Liver (tissue), 9 donors: ENCODE data around the gene ARHGEF16. TPM values are rescaled to one million over a fixed set of nuclear protein-coding genes. Genes with fewer than 3 reads are reported as not detected.

Source experiments
- DNase-seq: peaks from one replicate; pipeline ENCODE4 v3.0.0-alpha.2; 2017; ENCODE audit warnings: low spot score
- H3K27ac ChIP-seq, 2 donors: one replicate each; pipeline ENCODE4 v1.7.0; 2013; ENCODE audit warnings: inconsistent platforms in 2 of 2, low read length in 2 of 2, control low read depth in 1 of 2, low read depth in 1 of 2, mild to moderate bottlenecking in 1 of 2
- H3K27me3 ChIP-seq, 4 donors: one replicate each; pipeline versions ENCODE4 v1.6.1 to v1.7.0; 2013; ENCODE audit warnings: low read length in 3 of 4, inconsistent platforms in 1 of 4, mild to moderate bottlenecking in 1 of 4, moderate library complexity in 1 of 4; ENCODE audit not compliant: control insufficient read depth in 4 of 4, insufficient read depth in 4 of 4
- H3K36me3 ChIP-seq, 4 donors: one replicate each; pipeline versions ENCODE4 v1.6.1 to v1.7.0; 2013; ENCODE audit warnings: low read length in 3 of 4, mild to moderate bottlenecking in 3 of 4, low read depth in 1 of 4, moderate library complexity in 1 of 4; ENCODE audit not compliant: control insufficient read depth in 4 of 4, insufficient read depth in 3 of 4
- H3K4me1 ChIP-seq, 4 donors: one replicate each; pipeline versions ENCODE4 v1.6.1 to v1.7.0; 2013; ENCODE audit warnings: low read length in 3 of 4, mild to moderate bottlenecking in 3 of 4, moderate library complexity in 1 of 4; ENCODE audit not compliant: control insufficient read depth in 4 of 4, insufficient read depth in 4 of 4
- H3K4me3 ChIP-seq, 3 donors: one replicate each; pipeline versions ENCODE4 v1.6.1 to v1.7.0; 2013; ENCODE audit warnings: low read length in 3 of 3, control low read depth in 1 of 3, low read depth in 1 of 3, mild to moderate bottlenecking in 1 of 3
- H3K9ac ChIP-seq, 2 donors: one replicate each; pipeline ENCODE4 v1.7.0; 2013; ENCODE audit warnings: low read length in 2 of 2, mild to moderate bottlenecking in 2 of 2, moderate library complexity in 2 of 2, control low read depth in 1 of 2, low read depth in 1 of 2
- H3K9me3 ChIP-seq, 4 donors: one replicate each; pipeline versions ENCODE4 v1.6.1 to v1.7.0; 2013; ENCODE audit warnings: low read length in 3 of 4; ENCODE audit not compliant: control insufficient read depth in 4 of 4
- ATF3 ChIP-seq: IDR thresholded peaks from 2 replicates; pipeline ENCODE4 v1.6.1; 2016; ENCODE audit warnings: antibody characterized with exemption
- CTCF ChIP-seq: fragments of 150-350 bp; IDR thresholded peaks from 2 replicates; pipeline ENCODE4 v1.5.1; 2017; ENCODE audit warnings: improper control_type of control experiment, low read depth, low read length; ENCODE audit not compliant: missing input control
- FOXA1 ChIP-seq: IDR thresholded peaks from 2 replicates; pipeline ENCODE4 v1.6.1; 2016; ENCODE audit warnings: antibody characterized with exemption
- GABPA ChIP-seq, 2 donors: IDR thresholded peaks in 1 of 2; conservative IDR thresholded peaks in 1 of 2; 2 replicates each; pipeline ENCODE4 v1.6.1; 2016; ENCODE audit warnings: antibody characterized with exemption in 2 of 2, mild to moderate bottlenecking in 1 of 2, moderate library complexity in 1 of 2
- HNF4A ChIP-seq, 2 donors: conservative IDR thresholded peaks; 2 replicates each; pipeline ENCODE4 v1.6.1; 2016; ENCODE audit warnings: antibody characterized with exemption in 2 of 2, mild to moderate bottlenecking in 2 of 2
- HNF4G ChIP-seq: IDR thresholded peaks from 2 replicates; pipeline ENCODE4 v1.6.1; 2016; ENCODE audit warnings: antibody characterized with exemption
- JUND ChIP-seq, 2 donors: IDR thresholded peaks; 2 replicates each; pipeline ENCODE4 v1.6.1; 2016; ENCODE audit warnings: antibody characterized with exemption in 2 of 2
- MAX ChIP-seq: IDR thresholded peaks from 2 replicates; pipeline ENCODE4 v1.6.1; 2016; ENCODE audit warnings: antibody characterized with exemption
- NR2F2 ChIP-seq: IDR thresholded peaks from 2 replicates; pipeline ENCODE4 v1.6.1; 2016; ENCODE audit warnings: antibody characterized with exemption
- RAD21 ChIP-seq, 2 donors: IDR thresholded peaks; 2 replicates each; pipeline ENCODE4 v1.6.1; 2016; ENCODE audit warnings: antibody characterized with exemption in 2 of 2, mild to moderate bottlenecking in 2 of 2
- REST ChIP-seq: IDR thresholded peaks from 2 replicates; pipeline ENCODE4 v1.6.1; 2016; ENCODE audit warnings: antibody characterized with exemption, mild to moderate bottlenecking
- RXRA ChIP-seq, 2 donors: IDR thresholded peaks; 2 replicates each; pipeline ENCODE4 v1.6.1; 2017 to 2018; ENCODE audit warnings: antibody characterized with exemption in 2 of 2, mild to moderate bottlenecking in 1 of 2
- SP1 ChIP-seq: IDR thresholded peaks from 2 replicates; pipeline ENCODE4 v1.6.1; 2018; ENCODE audit warnings: antibody characterized with exemption, mild to moderate bottlenecking
- TAF1 ChIP-seq: conservative IDR thresholded peaks from 2 replicates; pipeline ENCODE4 v1.6.1; 2016; ENCODE audit warnings: antibody characterized with exemption, mild to moderate bottlenecking
- YY1 ChIP-seq: IDR thresholded peaks from 2 replicates; pipeline ENCODE4 v1.6.1; 2016; ENCODE audit warnings: antibody characterized with exemption, mild to moderate bottlenecking
- ZBTB33 ChIP-seq: IDR thresholded peaks from 2 replicates; pipeline ENCODE4 v1.6.1; 2016; ENCODE audit warnings: antibody characterized with exemption
- WGBS: extraction: QIAGEN DNeasy Blood & Tissue Kit; methylation state at CpG from one replicate; pipeline ENCODE4 v1.1.7; 2013; 5-methylcytosine and 5-hydroxymethylcytosine counted together
- polyA plus RNA-seq, 2 donors: library from polyadenylated mRNA; stranded (reverse) in 1 of 2; unstranded in 1 of 2; fragments of 200-250 nt in 1 of 2; fragments of >200 nt in 1 of 2; fragmentation: Nextera tagmentation in 1 of 2; extraction: Ambion mirVana in 1 of 2; gene quantifications; one replicate each; pipeline versions ENCODE4 v1.2.1 to v1.2.3, GENCODE V29; 2013 to 2015
- total RNA-seq, 2 donors: library from RNA; depleted of rRNA; stranded (reverse); fragments of >200 nt; gene quantifications; one replicate each; pipeline ENCODE4 v1.2.3, GENCODE V29; 2014
- donor health status: healthy.
- donor health status: healthy.
- donor health status: healthy.
- donor health status: healthy.
- donor health status: healthy.

ARHGEF16 gene
- total and polyA plus RNA-seq, 4 donors = 0.65 to 5.6 (median 2.8) TPM

- H3K9ac ChIP-seq = no peak overlapping the region
- TF ChIP-seq JUND (IDR thresholded peaks at IDR 0.05) = no peak
- no peak for TF ChIP-seq YY1
- TF ChIP-seq TAF1 = no peak
- TF ChIP-seq MAX = no peak
- TF ChIP-seq GABPA (IDR thresholded peaks at IDR 0.05 in 1 of 2, conservative IDR thresholded peaks at IDR 0.05 in 1 of 2) = no peak
- no peak for TF ChIP-seq NR2F2
- TF ChIP-seq HNF4G = no peak
- no peak for TF ChIP-seq FOXA1
- TF ChIP-seq ZBTB33 = no peak
- no peak for TF ChIP-seq HNF4A (conservative IDR thresholded peaks at IDR 0.05)
- no peak for TF ChIP-seq RAD21 (IDR thresholded peaks at IDR 0.05)
- TF ChIP-seq RXRA (IDR thresholded peaks at IDR 0.05) = no peak
- H3K36me3 ChIP-seq = no peaks in the 10 kb centered on the region
- H3K27me3 ChIP-seq = no peaks in the 10 kb centered on the region
- 95% methylated on average over 4 of the region's 4 CpGs for WGBS
- no peaks in the 10 kb centered on the region for H3K4me1 ChIP-seq
- DNase-seq = no peak
- H3K27ac ChIP-seq = no peak overlapping the region
- H3K4me3 ChIP-seq = no peak overlapping the region
- no peaks in the 10 kb centered on the region for H3K9me3 ChIP-seq
Observed at GRCh38 chr1:3488432-3488831, 34.0 kb downstream of the ARHGEF16 start.

GRCh38 chr1:3490046-3490745 lies 35.7 kb downstream of the ARHGEF16 start:
- Histone ChIP-seq H3K4me3 (no peak overlapping the region), H3K4me1 (no peaks in the 10 kb centered on the region), H3K27me3 (no peaks in the 10 kb centered on the region), H3K36me3 (no peaks in the 10 kb centered on the region), H3K9ac (no peak overlapping the region), H3K9me3 (no peaks in the 10 kb centered on the region), H3K27ac (no peak overlapping the region)
- no peak for DNase-seq
- TF ChIP-seq ZBTB33 (no peak), YY1 (no peak), GABPA (IDR thresholded peaks at IDR 0.05 in 1 of 2, conservative IDR thresholded peaks at IDR 0.05 in 1 of 2) (no peak), HNF4G (no peak), RXRA (IDR thresholded peaks at IDR 0.05) (no peak), JUND (IDR thresholded peaks at IDR 0.05) (no peak), HNF4A (conservative IDR thresholded peaks at IDR 0.05) (no peak), CTCF (no peak), REST (no peak), ATF3 (no peak), SP1 (no peak), FOXA1 (no peak)
- WGBS = 90% methylated on average over 23 of the region's 23 CpGs
